Left renal pelvis (tissue), 4 donors: ENCODE results near the gene STT3A. TPM values are rescaled to one million over a fixed set of nuclear protein-coding genes. Genes with fewer than 3 reads are reported as not detected.
A peak's percentile ranks its signal among the peaks of the same experiment; 100 is the strongest.
"Not testable (repeated sequence)": the region's sequence is repeated elsewhere in the genome, so short reads cannot be mapped to it uniquely, and the experiment has no call there.

Source experiments
- DNase-seq, 4 donors: peaks; one replicate each; pipeline ENCODE4 v3.0.0-alpha.2; 2013; ENCODE audit warnings: low read depth in 4 of 4, low spot score in 3 of 4
- polyA plus RNA-seq, 4 donors: library from polyadenylated mRNA; unstranded; fragments of 120-200 nt; gene quantifications; one replicate each; pipeline ENCODE4 v1.2.1, GENCODE V29; 2013; ENCODE audit not compliant: insufficient read length in 4 of 4

The STT3A gene
- 100 to 1,000 TPM; 186 to 226 (median 206) TPM for polyA plus RNA-seq

DNA sequence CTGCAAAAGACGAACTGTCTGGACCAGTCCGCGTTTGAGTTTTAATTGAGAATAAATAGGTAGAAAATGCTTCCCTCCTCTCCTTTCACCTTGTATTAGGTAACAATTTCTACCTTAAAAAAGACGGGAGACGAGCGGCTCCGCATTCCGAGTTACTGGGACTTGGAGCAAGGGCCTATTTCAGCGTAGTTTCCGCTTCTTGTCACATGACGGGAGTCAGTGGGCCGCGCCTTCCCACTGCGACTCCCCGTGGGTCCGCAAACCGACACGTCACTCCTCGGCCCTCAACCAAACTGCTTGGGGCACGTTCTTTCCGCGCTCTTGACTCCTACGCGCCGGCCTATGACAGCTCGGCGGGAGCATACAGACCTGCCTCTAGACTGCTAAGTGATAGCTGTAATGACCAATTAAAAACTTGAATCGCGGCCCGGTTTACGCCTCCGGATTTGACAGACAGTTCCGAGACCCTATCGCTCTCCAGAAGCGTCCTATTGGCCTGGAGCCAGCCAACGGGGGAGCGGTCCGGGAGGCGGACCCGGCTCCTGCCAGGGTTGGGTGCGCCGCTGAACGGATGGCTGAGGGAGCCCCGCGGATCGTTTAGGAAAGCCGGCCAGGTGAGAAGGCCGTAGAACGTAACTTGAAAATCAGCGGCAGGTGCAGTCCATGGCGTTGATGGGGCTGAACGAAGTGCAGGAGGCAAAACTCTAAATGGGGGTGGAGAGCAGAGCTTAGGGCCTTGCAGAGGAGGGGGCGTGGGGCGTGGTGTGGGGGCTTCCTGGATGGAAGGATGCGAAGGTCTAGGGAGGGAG is at the start of gene STT3A:
Gene STT3A (plus strand): TSS at position 548 of the 809 bp plus-strand sequence. CDS start 3,064 bp downstream, outside the sequence.
- peak; percentile 99 to 100 (median 100) for DNase-seq

DNA sequence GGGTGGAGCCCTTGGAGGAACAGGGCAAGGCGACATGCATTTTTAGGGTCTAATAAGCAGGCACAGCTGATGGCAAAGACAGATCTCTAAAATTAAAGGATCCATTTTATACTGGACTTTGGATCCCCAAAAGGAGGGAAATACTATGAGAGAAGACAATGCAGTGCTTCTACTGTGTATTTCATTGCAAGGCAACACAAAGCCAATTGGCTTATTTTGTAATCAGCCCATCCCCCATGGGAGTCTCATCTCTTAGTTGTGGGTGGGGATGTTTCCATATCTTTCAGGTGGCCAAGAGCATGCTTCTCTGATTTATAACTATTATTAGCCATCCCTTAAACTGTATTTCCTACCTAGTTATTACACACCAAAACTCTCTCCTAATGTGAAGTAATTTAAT is 41.9 kb upstream of the STT3A start:
- DNase-seq: no peak

DNA sequence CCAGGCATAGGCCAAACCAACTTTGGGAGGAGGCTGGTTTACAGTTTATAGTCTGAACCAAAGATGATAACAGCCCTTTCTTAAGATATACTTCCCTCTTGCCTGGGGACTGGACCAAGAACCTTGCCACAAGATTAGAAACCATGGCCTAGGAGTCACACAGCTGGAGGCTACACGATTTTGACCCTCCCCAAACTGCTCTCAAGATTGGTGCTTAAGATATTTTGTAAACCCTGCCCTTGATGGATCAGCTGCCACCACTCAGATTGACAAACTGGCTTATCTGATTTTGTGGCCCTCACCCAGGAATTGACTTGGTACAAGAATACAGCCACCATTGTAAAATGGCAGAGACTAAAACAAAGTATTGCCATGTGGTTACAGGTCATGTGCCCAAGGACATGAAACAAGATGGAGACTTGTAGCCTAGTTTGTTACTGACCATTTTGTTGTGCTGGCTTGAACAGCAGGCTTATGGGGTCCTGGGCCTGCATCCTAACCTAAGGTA is 40.8 kb upstream of the STT3A start:
- no peak for DNase-seq

DNA sequence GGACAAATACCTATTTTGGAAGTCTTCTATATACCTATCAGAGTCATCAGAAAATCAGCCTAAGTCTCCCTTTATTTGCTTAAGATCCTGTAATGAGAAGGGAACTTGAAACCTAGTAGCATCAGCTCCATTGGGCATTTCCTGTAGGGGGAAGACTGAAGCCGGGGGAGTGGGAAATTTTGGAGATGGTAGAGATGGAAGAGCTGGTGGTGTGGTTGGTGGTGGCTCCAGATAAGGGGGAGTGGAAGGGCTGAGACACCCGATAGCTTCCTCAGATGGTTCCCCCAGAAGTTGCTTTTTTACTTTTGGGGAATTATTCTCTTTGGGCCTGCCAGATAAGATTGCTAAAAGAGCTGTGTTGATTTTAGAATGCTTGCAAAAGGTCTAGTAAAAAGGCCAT is 39.7 kb upstream of the STT3A start:
- no peak for DNase-seq

DNA sequence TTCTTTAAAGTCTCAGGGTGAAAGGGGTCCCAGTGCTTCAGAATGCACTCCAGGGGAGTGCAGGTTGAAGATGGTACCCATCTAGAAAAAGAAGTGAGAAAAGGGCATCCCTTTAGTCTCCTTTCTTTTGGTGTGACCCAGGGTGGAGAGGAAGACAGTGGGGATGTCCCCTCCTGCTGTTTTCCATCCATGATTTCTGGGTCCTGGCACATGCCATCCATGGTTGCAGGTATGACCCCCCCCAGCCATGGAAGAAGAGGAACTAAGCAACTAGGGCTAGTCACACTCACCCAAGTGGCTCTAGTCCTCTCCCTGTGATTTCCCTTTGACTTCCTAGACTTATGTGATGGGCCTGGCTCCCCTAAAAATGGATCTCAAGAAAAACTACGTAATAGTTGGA is 39.3 kb upstream of the STT3A start:
- DNase-seq: no peak

DNA sequence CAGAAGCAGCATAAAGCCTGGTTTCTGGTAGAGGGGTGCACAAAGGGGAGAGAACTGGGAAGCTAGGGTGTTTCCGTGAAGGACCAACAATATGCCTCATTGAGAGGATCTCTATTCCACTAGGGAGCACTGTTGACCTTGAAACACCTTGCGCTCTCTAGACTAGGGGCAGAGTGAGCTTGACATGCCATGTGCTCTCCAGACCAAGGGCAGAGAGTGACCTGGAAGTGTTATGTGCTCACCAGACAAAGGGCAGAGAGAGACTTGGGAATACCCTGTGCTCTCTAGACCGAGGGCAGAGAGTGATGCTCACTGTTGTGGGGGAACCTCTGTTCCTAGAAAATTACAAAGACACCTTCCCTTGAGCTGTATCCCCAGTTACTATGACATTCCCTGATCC is 38.6 kb upstream of the STT3A start:
- no peak for DNase-seq

DNA sequence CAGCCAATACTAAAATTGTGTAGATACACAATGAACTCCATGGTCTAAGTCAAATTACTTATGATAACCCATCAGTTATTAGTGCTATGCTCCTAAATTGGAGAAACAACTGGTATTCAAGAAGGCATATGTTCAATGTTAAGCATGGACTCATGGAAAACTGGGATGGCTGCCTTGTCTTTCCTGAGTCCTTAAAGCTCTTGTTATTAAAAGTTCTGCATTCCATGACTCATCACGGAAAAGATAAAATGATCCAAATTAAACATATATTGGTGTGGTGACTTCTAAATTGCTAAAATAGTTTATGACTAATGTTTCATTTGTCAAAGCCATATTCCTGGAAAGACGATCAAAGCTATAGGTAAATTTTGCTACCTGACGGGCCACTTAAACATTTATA is 32.8 kb upstream of the STT3A start:
- DNase-seq: no peak

DNA sequence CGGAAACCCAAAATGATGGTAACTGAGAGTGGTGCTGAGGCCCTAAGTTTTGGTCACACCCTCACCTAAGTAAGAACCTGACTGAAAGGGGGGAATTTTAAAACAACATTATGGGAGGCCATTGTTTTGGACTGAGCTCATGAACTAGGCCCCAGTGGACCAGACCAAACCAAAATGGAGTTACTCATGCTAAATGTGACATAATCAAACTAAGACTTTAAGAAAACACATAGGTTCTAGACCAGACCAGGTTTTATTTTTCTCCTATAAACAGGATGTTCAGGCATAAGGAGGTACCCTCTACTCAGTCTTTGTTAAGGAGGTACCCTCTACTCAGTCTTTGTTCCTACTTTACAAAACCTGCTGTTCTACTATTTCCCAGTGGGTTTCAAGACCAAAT is 30.7 kb upstream of the STT3A start:
- no peak for DNase-seq

DNA sequence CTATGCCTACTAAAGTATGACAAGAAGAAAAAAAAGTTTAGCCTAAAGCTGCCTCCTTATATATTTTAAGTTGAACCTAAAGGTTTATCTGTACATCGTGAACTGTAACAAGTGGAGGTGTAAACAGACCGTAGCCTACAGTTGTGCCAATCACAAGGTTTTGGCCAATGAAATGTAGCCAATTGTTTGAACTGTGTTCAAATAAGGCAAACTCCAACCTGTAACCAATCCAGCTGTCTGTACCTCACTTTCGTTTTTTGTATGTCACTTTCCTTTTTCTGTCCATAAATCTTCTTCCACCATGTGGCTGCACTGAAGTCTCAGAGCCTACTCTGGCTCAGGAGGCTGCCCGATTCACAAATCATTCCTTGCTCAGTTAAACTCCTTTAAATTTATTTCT is 30.2 kb upstream of the STT3A start:
- no peak for DNase-seq

DNA sequence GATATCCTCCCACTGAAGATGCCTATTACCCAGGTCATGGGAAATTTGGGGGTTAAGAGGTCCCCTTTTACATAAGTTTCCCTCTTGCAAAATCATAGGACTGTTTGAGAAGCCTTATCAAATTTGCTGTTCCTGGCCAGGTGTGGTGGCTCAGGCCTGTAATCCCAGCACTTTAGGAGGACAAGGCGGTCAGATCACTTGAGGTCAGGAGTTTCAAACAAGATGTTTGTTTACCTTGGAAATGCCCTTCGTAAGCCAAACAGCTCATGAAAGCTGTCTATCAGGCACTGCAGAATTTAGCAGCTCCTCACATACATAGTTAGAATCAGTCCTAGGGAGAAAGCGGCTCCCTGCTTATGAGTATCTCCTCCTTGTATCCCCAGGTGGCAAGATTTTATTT is 28.3 kb upstream of the STT3A start:
- DNase-seq: no peak

DNA sequence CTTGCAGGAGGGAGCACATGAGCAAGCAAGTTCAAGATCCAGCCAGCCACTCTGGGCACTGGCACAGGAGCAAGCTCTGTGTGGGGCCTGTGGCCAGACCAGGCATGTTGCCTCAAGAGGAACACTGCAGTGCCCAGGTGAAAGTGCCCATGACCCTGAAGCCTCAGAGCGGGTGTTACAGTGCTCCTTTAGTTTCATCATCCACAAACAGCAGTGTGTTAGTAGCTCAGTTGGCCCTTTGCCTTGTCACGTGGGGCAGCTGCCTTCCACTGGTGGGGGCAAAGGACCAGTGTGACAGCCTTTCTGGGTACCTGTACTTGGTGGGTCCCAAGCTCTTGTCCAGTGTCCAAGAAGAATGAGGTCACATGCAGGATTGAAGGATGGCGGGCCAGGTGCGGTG is 26.4 kb upstream of the STT3A start:
- DNase-seq: no peak

DNA sequence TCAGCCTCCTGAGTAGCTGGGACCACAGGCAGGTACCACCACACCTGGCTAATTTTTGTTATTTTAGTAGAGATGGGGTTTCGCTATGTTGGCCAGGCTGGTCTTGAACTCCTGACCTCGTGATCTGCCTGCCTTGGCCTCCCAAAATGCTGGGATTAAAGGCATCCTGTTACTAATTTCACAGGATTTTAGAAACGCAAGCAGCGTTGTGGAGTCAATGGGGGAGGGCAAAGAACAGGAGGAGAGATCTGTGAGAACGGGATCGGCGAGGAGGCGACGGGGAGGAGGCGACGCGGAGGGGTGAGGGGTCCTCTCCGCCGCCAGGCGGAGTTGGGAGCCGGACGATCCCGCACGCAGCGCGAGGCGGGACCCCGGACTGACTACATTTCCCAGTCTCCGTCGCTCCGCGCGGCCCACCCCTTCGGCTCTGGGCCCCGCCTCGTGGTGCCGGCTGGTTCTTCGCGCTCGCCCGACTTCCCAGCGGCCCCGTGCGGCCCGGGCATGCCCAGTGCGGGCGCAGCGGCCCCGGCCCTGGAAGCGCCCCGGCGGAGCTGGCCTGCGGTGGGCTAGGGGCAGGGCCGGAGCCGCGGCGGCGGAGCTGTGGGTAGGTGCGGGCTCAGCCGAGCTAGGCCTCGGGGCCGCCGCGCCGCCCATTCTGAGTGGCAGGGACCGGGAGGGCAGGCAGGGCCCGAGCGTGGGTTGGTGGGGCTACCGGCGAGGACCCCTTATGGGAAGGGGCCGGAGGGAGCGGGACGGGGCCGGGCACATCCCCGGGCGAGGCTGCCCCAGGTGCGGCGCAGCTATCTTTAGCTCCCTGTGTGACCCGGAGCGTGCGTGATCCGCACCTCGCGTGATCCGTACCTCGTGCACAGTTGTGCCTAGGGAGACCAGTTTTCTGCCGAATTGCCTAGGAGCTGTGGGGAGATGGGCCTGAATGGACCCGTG is 23.4 kb upstream of the STT3A start, which contains the start of gene EI24:
Gene EI24 (plus strand): TSS at position 508 of the 945 bp plus-strand sequence. CDS start 3,051 bp downstream, outside the sequence.
- DNase-seq: peak; percentile 54 to 82 (median 72)

DNA sequence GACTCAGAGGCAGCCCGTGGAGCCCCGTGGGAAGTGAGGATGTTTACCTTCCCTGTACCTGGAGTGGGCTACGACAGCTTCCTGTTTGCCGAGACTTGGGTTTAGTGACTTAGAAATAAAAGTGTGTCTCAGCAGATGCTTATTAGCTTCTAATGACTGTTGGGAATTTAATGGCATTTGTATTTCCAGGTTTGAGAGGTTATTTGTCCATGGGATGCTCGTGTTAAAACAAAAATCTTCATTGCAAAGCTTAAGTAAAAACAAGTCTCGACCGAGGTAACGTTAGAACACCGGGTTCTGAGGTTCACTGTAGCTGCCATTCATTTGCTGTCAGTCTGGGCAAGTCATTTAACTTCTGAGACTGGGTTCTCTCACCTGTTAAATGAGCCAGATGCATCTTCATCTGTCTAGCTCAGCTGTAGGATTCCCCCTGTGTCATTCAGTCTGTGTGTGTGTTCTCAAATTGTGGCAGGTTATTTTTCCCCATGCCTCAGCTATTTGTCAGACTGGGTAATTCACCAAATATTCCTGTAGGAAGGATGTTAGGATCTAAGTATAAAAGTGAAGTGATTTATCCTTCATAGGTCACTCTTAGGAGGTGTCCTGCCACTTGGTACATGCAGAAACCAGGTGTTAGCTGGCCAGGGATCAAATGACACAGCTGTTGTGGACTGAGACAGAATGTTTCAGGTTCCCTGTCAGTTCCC is 22.6 kb upstream of the STT3A start:
- peak in 1 of 4 donors; percentile 5 for DNase-seq

DNA sequence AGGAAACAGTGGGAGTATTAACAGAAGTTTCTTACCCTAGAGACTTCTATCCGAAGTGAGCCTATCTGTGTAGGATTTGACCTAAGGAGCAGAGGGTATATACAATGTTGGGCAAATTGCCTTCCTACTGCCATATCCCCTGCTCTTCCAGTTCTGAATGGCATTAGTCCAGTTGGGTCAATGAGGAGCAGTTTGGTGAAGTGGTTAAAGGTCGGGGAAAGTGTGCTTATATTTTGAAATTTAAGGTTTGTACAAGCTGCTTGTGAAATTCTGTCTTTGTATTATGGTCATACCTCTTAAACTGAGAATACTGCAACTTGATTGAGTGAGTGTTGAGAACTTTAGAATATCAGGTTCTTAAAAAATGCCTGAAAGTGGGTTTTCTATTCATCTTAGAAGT is 21.7 kb upstream of the STT3A start:
- DNase-seq: no peak

DNA sequence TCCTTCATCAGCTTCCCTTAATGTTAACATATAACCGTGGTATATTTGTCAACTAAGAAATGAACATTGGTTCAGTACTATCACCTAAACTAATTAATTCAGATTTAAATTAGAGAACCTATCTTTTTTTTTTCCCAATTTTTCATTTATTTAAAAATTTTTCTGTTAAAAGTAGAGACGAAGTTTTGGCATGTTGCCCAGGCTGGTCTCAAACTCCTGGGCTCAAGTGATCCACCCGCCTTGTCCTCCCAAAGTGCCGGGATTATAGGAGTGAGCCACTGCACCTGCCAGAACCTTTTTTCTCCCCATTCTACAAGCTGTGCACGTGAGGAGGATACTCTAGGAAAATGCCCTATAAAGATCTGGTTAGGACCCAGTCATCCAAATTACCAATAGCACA is 19.7 kb upstream of the STT3A start:
- DNase-seq: no peak

DNA sequence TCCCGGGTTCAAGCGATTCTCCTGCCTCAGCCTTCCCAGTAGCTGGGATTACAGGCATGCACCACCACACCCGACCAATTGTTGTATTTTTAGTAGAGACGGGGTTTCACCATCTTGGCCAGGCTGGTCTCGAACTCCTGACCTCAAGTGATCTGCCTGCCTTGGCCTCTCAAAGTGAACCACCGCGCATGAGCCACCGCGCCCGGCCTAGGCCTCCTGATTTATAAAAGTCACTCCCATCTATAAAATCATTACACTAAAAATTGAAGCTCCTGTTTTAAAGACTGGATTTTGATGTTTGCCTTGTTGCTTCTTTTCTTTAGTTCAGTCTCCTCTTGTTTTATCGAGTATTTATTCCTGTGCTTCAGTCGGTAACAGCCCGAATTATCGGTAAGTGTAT is 15.5 kb upstream of the STT3A start:
- not testable (repeated sequence) for DNase-seq

DNA sequence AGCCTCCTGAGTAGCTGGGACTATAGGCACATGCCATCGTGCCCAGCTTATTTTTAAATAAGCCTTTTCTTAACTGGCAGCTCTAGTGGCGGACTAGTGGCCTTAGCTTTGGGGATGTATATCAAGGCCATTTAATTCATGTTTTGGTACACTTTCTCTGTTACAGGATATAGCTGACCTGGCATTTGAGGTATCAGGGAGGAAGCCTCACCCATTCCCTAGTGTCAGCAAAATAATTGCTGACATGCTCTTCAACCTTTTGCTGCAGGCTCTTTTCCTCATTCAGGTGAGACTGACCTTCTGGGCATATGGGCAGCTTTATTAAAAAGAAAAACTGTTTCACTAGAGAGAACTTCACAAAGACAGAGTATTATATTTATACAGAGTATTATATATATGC is 13.9 kb upstream of the STT3A start:
- no peak for DNase-seq

DNA sequence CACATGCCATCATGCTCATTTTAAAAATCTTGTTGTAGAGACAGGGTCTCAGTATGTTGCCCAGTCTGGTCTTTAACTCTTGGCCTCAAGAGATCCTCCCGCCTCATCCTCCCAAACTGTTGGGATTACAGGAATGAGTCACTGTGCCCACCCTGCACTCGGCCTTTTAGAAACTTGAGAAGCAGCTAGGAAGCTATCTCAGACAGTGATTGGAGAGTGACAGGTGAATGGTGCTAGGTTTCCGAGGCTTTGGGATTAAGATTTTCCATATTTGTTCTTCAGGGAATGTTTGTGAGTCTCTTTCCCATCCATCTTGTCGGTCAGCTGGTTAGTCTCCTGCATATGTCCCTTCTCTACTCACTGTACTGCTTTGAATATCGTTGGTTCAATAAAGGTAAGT is 12.8 kb upstream of the STT3A start:
- no peak for DNase-seq

DNA sequence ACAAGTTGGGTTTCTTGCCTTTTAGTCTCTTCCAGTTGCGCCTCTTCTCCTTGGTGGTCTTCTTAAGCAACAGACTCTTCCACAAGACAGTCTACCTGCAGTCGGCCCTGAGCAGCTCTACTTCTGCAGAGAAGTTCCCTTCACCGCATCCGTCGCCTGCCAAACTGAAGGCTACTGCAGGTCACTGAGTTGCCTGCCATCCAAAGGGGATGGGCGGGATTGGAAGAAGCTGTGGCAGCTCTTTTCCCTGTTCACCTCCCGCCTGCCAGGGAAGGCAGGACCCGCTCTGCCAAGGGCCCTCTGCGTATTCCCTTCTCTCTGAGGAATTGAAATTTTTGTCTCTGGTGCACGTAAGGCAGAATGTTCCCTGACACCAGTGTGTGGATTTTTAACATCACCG is 9.2 kb upstream of the STT3A start:
- DNase-seq: no peak

DNA sequence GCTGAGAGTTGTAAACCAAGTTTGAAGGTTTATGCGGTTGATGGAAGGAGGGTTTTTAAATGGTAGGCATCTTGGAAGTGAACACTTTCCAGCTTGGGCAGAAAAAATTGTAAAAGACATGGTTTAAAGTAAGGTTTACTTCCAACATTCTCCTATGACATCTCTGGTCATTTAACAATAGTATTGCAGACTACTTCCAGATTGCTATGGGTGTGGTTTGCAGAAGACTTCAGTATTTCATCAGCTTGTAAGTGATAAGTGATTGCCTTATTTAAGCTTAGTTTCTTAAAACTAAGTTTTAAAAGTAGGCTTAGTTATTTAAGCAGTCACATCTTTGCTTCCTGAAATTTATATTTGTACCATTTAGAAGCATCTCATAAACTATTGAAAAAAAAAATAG is 7.2 kb upstream of the STT3A start:
- DNase-seq: no peak

DNA sequence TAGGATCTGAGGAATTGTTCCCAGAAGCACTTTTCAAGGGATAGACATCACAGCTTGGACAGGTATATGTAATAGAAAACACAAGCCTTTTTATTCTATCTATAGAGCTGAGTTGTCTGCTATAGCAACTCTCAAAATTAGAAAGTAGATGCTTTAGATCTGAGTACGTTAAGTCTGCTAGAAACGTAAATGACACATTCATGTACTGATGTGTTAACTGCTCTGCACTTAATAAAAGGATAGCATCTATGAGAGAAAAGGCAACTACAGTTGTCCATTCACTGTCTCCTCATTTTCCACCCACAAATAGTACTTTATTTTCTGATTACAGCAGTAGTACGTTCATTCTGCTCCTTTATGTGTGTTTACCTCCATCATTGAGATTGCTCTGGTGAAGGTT is 6.0 kb upstream of the STT3A start:
- no peak for DNase-seq
